ENCODE data around the gene PTPRE.

Gene PTPRE

GRCh38 chr10:127883516-127883915 lies 23.4 kb upstream of the PTPRE start:
- FAIRE-seq, result no peak

- FAIRE-seq, result no peak
Observed at GRCh38 chr10:127884501-127884900, 22.4 kb upstream of the PTPRE start.

- no peak for FAIRE-seq
Observed at GRCh38 chr10:127886371-127887051, 20.4 kb upstream of the PTPRE start.

GRCh38 chr10:127887541-127888415 lies 19.1 kb upstream of the PTPRE start:
- FAIRE-seq, result no peak

- FAIRE-seq, result no peak
Observed at GRCh38 chr10:127888521-127889312, 18.2 kb upstream of the PTPRE start.

- no peak for FAIRE-seq
Observed at GRCh38 chr10:127889605-127890195, 17.2 kb upstream of the PTPRE start.

GRCh38 chr10:127890216-127890615 lies 16.7 kb upstream of the PTPRE start:
- no peak for FAIRE-seq

- no peak for FAIRE-seq
Observed at GRCh38 chr10:127890832-127891334, 16.0 kb upstream of the PTPRE start.

- no peak for FAIRE-seq
Observed at GRCh38 chr10:127892743-127893142, 14.2 kb upstream of the PTPRE start, which contains the start of gene CLRN3. Gene CLRN3, minus strand, starts transcription at chr10:127892941. Its CDS starts 157 bp downstream, at chr10:127892784.

- no peak for FAIRE-seq
Observed at GRCh38 chr10:127894146-127894545, 12.8 kb upstream of the PTPRE start.

GRCh38 chr10:127896590-127896989 lies 10.3 kb upstream of the PTPRE start:
- FAIRE-seq, result no peak

GRCh38 chr10:127897177-127897576 lies 9.7 kb upstream of the PTPRE start:
- FAIRE-seq, result no peak

GRCh38 chr10:127899766-127900387 lies 7.0 kb upstream of the PTPRE start:
- FAIRE-seq, result no peak

GRCh38 chr10:127903789-127904188 lies 3.1 kb upstream of the PTPRE start:
- FAIRE-seq, result no peak

- no peak for FAIRE-seq
Observed at GRCh38 chr10:127904311-127905000, 2.4 kb upstream of the PTPRE start.

- no peak for FAIRE-seq
Observed at GRCh38 chr10:127905001-127905847, 1.7 kb upstream of the PTPRE start.

- FAIRE-seq, result no peak
Observed at GRCh38 chr10:127905848-127906261, 1.0 kb upstream of the PTPRE start.

- FAIRE-seq, result no peak
Observed at GRCh38 chr10:127907411-127908105, 655 bp downstream of the PTPRE start.

GRCh38 chr10:127908106-127908958 lies 1.4 kb downstream of the PTPRE start:
- FAIRE-seq, result no peak
